ENCODE data around the gene FAM162B.
"Not testable (repeated sequence)": the region's sequence is repeated elsewhere in the genome, so short reads cannot be mapped to it uniquely, and the experiment has no call there.

Gene FAM162B

GRCh38 chr6:116737004-116737403, 28.5 kb downstream of the FAM162B start:
- H3K4me3 ChIP-seq, result no peak overlapping the region
- no peak overlapping the region for H3K27ac ChIP-seq

DNA sequence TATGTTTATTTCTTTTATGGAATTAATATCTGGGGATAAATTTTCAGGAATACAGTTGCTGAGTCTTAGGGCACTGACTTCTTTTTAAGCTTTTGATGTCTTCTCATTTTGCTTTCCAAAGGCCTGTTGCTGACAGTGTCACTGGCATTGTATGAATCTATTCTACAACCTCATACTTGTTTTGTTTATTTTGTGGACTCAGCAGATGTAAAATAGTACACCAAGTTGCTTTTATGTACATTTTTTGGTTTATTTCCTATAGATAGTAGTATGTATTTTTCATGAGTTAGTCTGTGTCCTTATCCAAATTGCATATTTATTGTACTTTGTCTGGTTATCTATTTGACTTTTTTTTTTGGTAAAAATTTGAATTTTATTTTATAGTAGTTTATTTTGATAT, 35.0 kb downstream of the FAM162B start:
- Histone ChIP-seq H3K4me3 (no peak overlapping the region), H3K27ac (no peak overlapping the region)

DNA sequence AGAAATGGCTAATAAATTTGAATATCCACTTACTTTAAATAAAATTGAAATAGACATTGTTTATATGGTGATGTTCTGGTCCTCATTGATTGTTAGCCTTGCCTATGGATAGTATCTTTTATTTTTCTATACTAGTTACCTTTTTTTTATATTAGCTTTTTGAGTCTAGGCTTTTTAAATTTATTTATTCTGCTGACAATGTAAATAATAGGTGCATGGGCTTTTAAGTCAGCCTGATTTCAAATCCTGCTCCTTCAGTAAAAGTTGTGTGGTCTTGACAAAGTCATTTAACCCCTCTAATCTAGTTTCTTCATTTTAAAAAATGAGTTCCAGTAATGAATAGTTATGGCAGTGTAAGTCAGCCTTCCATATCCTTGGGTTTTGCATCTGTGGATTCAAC, 38.6 kb downstream of the FAM162B start:
- H3K27ac ChIP-seq, result no peak overlapping the region
- no peak overlapping the region for H3K4me3 ChIP-seq

DNA sequence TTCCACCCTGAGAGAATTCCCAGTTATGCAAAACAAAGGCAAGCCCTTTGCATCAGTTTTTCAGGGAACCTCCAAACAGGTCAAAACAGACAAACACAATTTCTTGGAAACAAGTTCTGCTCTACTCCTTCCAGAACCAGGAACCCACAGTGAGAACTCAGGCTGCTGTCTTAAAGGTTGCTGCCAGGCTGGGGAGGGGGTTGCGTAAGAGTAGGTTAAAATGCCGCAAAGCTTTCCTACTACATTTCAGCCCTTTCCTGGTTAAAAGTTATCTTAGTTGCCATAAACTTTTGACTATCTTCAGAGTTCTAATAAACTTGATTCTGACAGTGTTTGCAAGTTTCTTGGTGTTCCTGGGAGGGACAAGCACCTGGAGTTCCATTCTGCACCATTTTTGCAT, 50.8 kb downstream of the FAM162B start:
- Histone ChIP-seq H3K4me3 (no peak overlapping the region), H3K27ac (no peak overlapping the region)

DNA sequence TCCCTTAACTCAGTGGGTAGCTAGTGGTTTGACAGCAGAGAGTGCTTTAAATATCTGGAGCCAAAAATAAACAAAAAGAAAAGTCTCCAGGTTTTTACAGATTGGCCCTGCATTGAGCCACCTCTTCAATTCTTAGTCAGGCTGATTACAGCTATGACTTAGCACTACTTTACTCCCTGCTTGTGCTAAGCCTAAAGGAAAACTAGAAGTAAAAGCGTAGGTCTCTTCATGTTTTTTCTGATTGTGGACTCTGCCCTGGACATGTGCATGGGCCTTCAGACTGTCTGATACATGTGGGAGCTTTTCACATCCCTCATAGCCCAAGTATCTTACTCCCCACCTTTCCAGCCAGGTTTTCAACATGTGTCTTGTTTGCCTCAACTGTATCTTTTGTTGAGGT, 51.2 kb downstream of the FAM162B start:
- Histone ChIP-seq H3K4me3 (no peak overlapping the region), H3K27ac (no peak overlapping the region)

DNA sequence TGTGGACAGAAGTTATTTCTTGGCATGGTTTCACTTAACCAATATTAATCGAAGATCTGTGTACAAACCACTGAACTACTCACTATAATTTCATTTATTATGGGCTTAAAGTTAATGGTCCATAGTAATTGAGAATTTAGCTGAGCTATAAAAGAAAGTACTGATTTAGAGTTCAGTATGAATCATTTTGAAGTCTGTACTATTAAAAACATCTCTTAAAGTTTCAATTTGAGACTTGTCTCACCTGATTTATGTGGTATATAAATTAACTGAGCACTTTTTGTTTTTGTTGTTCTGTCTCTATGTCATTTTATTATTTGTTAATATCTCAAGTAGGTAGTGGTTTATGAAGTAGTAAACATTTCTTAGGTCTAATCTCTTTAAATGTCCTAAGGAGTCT, 59.6 kb downstream of the FAM162B start:
- H3K4me3 ChIP-seq, result no peak overlapping the region
- no peak overlapping the region for H3K27ac ChIP-seq

DNA sequence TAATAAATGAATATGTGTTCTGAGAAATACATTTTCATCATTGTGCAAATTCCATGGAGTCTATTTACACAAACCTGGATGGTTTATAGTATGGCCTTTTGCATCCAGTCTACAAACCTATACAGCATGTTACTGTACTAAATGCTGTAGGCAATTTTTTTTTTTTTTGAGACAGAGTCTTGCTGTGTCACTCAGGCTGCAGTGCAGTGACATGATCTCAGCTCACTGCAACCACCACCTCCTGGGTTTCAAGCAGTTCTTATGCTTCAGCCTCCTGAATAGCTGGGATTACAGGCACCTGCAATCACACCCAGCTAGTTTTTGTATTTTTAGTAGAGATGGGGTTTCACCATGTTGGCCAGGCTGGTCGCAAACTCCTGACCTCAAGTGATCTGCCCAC, 61.6 kb downstream of the FAM162B start:
- H3K27ac ChIP-seq, H3K4me3 ChIP-seq: not testable (repeated sequence)
